Thoracic aorta (tissue), 2 donors: Measurements from ENCODE around the gene MT4. TPM values are rescaled to one million over a fixed set of nuclear protein-coding genes. Genes with fewer than 3 reads are reported as not detected.

Experiments used
- ATAC-seq: fragments of 150-250 bp; one replicate; pipeline ENCODE4 v1.8.0; 2017; ENCODE audit warnings: low read depth; ENCODE audit not compliant: insufficient number of reproducible peaks, low FRiP score
- DNase-seq: peaks from one replicate; pipeline ENCODE4 v3.0.0-alpha.2; 2020; ENCODE audit warnings: low spot score
- H3K27ac ChIP-seq, 2 donors: fragments of 200-600 bp; sonication (generic); 1 replicate in 1 of 2; 2 replicates in 1 of 2; pipeline ENCODE4 v1.5.1; 2016; ENCODE audit warnings: mild to moderate bottlenecking in 2 of 2, moderate library complexity in 2 of 2
- H3K27me3 ChIP-seq: fragments of 200-600 bp; sonication (generic); replicated peaks from 2 replicates; pipeline ENCODE4 v1.6.0; 2016; ENCODE audit warnings: mild to moderate bottlenecking; ENCODE audit not compliant: insufficient read depth
- H3K36me3 ChIP-seq: fragments of 200-600 bp; sonication (generic); one replicate; pipeline ENCODE4 v1.5.1; 2016
- H3K4me1 ChIP-seq, 2 donors: fragments of 200-600 bp; sonication (generic); 1 replicate in 1 of 2; 2 replicates in 1 of 2; pipeline versions ENCODE4 v1.5.1 to v1.6.0; 2016; ENCODE audit warnings: low read depth in 2 of 2, mild to moderate bottlenecking in 1 of 2; ENCODE audit not compliant: control insufficient read depth in 1 of 2
- H3K4me3 ChIP-seq: fragments of 200-600 bp; sonication (generic); 2 replicates; pipeline ENCODE4 v1.5.1; 2016; ENCODE audit warnings: mild to moderate bottlenecking
- H3K9me3 ChIP-seq: fragments of 200-600 bp; sonication (generic); 2 replicates; pipeline ENCODE4 v1.5.1; 2016
- CTCF ChIP-seq: fragments of 200-600 bp; sonication (generic); IDR thresholded peaks from one replicate; pipeline ENCODE4 v1.5.1; 2019; ENCODE audit warnings: antibody characterized with exemption
- total RNA-seq, 2 donors: library from RNA; depleted of rRNA; stranded (reverse); fragments of >200 nt; gene quantifications; one replicate each; pipeline versions ENCODE4 v1.1.0 to v1.2.3, GENCODE V29; 2016

The MT4 gene
- total RNA-seq, 2 donors from 2014 or later, result not detected

- no peak overlapping the region for H3K27ac ChIP-seq
- DNase-seq, result no peak
- H3K9me3 ChIP-seq, result no peaks in the 10 kb centered on the region
- no peaks in the 10 kb centered on the region for H3K4me1 ChIP-seq
- TF ChIP-seq CTCF, result no peak
- H3K4me3 ChIP-seq, result no peak overlapping the region
- no peaks in the 10 kb centered on the region for H3K36me3 ChIP-seq
- no peak for ATAC-seq
- H3K27me3 ChIP-seq, result no peaks in the 10 kb centered on the region
Measured at GRCh38 chr16:56538331-56538730, 26.5 kb upstream of the MT4 start.

DNA sequence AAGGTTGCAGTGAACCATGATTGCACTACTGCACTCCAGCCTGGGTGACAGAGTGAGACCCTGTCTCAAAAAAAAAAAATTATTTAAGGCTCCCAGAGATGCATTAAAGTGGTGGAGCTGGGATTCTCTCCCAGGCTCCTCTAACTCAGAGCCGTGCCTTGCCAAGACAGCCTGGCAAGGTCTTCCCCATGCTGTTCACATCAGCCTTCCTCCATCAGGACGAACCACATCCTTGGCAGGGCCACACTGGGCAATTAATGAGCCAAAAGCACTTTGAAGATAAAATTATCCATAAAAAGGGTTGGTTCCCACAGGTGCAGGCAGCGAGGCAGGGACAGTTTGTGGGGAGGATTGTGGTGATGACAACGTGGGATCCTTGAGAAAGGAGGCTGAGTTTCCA, 25.2 kb upstream of the MT4 start:
- no peak overlapping the region for H3K27ac ChIP-seq
- no peaks in the 10 kb centered on the region for H3K4me1 ChIP-seq
- no peaks in the 10 kb centered on the region for H3K27me3 ChIP-seq
- TF ChIP-seq CTCF, result no peak
- no peaks in the 10 kb centered on the region for H3K9me3 ChIP-seq
- H3K4me3 ChIP-seq, result no peak overlapping the region
- no peak for DNase-seq
- no peak for ATAC-seq
- H3K36me3 ChIP-seq, result no peaks in the 10 kb centered on the region

DNA sequence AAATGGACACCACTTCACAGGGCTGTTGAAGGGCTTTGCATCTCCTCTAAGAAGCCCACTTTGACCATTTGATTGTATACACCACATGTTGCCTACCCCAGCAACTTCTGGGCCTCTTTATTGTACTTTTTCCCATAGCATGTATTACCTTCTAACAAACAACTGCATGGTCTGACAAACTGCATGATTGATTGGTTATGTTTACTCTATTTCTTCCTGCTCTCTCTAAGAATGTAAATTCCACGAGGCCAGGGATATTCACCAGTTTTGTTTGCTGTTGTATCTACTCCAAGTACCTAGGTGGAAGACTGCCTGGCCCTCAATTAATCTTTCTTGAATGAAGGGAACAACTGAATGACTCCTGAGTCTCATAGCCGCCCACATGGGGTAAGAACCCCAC, 22.8 kb upstream of the MT4 start:
- no peak for TF ChIP-seq CTCF
- Histone ChIP-seq H3K27me3 (no peaks in the 10 kb centered on the region), H3K9me3 (no peaks in the 10 kb centered on the region), H3K27ac (no peak overlapping the region), H3K36me3 (no peaks in the 10 kb centered on the region), H3K4me3 (no peak overlapping the region), H3K4me1 (no peaks in the 10 kb centered on the region)
- DNase-seq (no peak), ATAC-seq (no peak)

DNA sequence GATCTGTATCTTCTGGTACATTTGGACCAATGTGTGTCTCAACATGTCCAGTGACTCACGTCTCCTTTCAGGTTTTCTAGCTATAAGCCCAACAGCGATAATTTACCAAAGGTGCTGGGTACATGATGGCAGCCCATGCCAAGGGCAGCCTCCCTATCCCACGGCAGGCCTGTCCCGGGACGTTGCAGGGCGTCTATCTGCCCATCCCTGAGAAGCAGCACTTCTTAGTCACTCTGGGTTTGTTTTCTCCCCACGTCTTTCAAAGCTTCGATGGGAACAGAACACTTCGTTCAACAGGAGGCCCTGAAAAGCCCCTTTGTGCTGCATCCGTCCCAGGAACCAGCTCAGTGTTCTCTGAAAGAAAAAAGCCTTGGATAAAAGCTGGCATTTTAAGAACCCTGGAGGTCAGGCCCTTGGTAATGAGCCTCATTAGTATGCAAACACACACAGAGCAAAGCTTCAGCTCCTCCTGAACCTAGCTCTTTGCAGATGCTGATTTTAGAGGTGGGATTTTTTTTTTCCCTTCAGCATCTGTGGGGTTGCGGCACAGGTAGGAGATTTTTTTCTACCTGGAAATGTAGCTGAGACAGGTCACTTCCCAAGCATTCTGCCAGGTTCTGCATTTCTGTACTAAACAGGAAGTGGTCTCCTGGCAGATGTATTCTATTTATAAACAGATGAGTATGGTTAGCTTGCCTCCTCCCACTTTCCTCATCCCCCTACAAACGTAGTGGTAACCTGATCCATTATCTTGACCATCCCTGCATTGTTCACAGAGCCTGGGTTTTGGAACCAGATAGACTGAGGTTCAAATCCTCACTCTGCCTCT, 17.5 kb upstream of the MT4 start:
- no peak for DNase-seq
- no peak overlapping the region for H3K27ac ChIP-seq
- H3K4me1 ChIP-seq, result no peaks in the 10 kb centered on the region
- no peak overlapping the region for H3K4me3 ChIP-seq
- no peaks in the 10 kb centered on the region for H3K9me3 ChIP-seq
- H3K36me3 ChIP-seq, result no peaks in the 10 kb centered on the region
- ATAC-seq, result no peak
- no peaks in the 10 kb centered on the region for H3K27me3 ChIP-seq
- TF ChIP-seq CTCF, result no peak

- no peak overlapping the region for H3K27ac ChIP-seq
- TF ChIP-seq CTCF, result no peak
- DNase-seq (no peak), ATAC-seq (no peak)
- no peak overlapping the region for H3K4me3 ChIP-seq
- H3K9me3 ChIP-seq, result no peaks in the 10 kb centered on the region
- no peaks in the 10 kb centered on the region for H3K36me3 ChIP-seq
- H3K4me1 ChIP-seq, result no peaks in the 10 kb centered on the region
- no peaks in the 10 kb centered on the region for H3K27me3 ChIP-seq
Measured at GRCh38 chr16:56547949-56548567, 16.8 kb upstream of the MT4 start.
